CD4-positive, alpha-beta T cell (primary cell): Measurements from ENCODE around the gene PTPRE. TPM values are rescaled to one million over a fixed set of nuclear protein-coding genes. Genes with fewer than 3 reads are reported as not detected.

Source experiments
- ATAC-seq: fragments of 200-7000 bp; cut with Tn5 transposase; one replicate; pipeline ENCODE4 v1.10.0; 2022; ENCODE audit warnings: mild to moderate bottlenecking; ENCODE audit not compliant: poor library complexity
- CTCF ChIA-PET: fragments of 350-600 bp; sonication (Branson Sonifier 250); formaldehyde crosslinking; loops from one replicate; lab custom pipeline; 2021; ENCODE audit warnings: antibody characterized with exemption, inconsistent platforms; lab: Charles Lee
- POLR2A ChIA-PET: fragments of 350-600 bp; sonication (Branson Sonifier 250); formaldehyde crosslinking; loops from one replicate; lab custom pipeline; 2021; ENCODE audit warnings: antibody characterized with exemption, inconsistent platforms; lab: Charles Lee
- DNase-seq, 14 experiments: peaks; one replicate each; pipeline ENCODE4 v3.0.0-alpha.2; 2013 to 2020; ENCODE audit warnings: mixed read lengths in 2 of 14
- H3K27ac ChIP-seq, 2 donors: one replicate each; pipeline versions ENCODE4 v1.5.1 to v1.7.0; 2013; ENCODE audit warnings: low read length in 2 of 2, low read depth in 1 of 2, mild to moderate bottlenecking in 1 of 2
- H3K27me3 ChIP-seq, 2 experiments: 1 replicate in 1 of 2; 2 replicates in 1 of 2; pipeline versions ENCODE4 v1.6.1 to v1.7.0; 2013; ENCODE audit warnings: low read length in 2 of 2, control low read depth in 1 of 2, mild to moderate bottlenecking in 1 of 2, moderate library complexity in 1 of 2; ENCODE audit not compliant: insufficient read depth in 2 of 2, control insufficient read depth in 1 of 2
- H3K36me3 ChIP-seq: one replicate; pipeline ENCODE4 v1.6.1; 2013; ENCODE audit warnings: low read length, control low read depth; ENCODE audit not compliant: insufficient read depth
- H3K4me1 ChIP-seq: one replicate; pipeline ENCODE4 v1.6.1; 2013; ENCODE audit warnings: low read length, control low read depth; ENCODE audit not compliant: insufficient read depth
- H3K4me3 ChIP-seq: one replicate; pipeline ENCODE4 v1.5.1; 2013; ENCODE audit warnings: mild to moderate bottlenecking, low read length, moderate library complexity
- H3K9me3 ChIP-seq, 2 experiments: 1 replicate in 1 of 2; 2 replicates in 1 of 2; pipeline versions ENCODE4 v1.6.1 to v1.7.0; 2013; ENCODE audit warnings: low read length in 2 of 2, mild to moderate bottlenecking in 2 of 2, control low read depth in 1 of 2, moderate library complexity in 1 of 2; ENCODE audit not compliant: control insufficient read depth in 1 of 2, insufficient read depth in 1 of 2
- H3K27ac Mint-ChIP-seq: one replicate; pipeline ENCODE4 v1.8.0; 2020; ENCODE audit warnings: mixed read lengths
- H3K27me3 Mint-ChIP-seq: one replicate; pipeline ENCODE4 v1.8.0; 2021; ENCODE audit warnings: mixed read lengths
- H3K36me3 Mint-ChIP-seq: one replicate; pipeline ENCODE4 v1.8.0; 2021; ENCODE audit warnings: low read depth, mixed read lengths
- H3K4me1 Mint-ChIP-seq: one replicate; pipeline ENCODE4 v1.8.0; 2021; ENCODE audit warnings: low read depth, mixed read lengths
- H3K4me3 Mint-ChIP-seq: one replicate; pipeline ENCODE4 v1.8.0; 2020; ENCODE audit warnings: mild to moderate bottlenecking, mixed read lengths
- H3K9me3 Mint-ChIP-seq: one replicate; pipeline ENCODE4 v1.8.0; 2020; ENCODE audit warnings: mixed read lengths
- CTCF ChIP-seq: fragments of 200-600 bp; IDR thresholded peaks from one replicate; pipeline ENCODE4 v1.8.0; 2022; ENCODE audit warnings: antibody characterized with exemption, mild to moderate bottlenecking
- intact Hi-C, 2 experiments: fragments of 100-400 bp; cut with DNase I in 1 of 2; cut with micrococcal nuclease in 1 of 2; formaldehyde crosslinking; loops; one replicate each; pipeline versions ENCODE4 v1.15.1 to v1.9.0; 2023 to 2025; cut with DNase I, micrococcal nuclease
- total RNA-seq, 174 experiments: library from RNA in 2 of 174; stranded (reverse) in 2 of 174; gene quantifications; one replicate each; pipeline ENCODE4 v1.2.3 and lab custom pipeline; 2021 to 2026

PTPRE gene
- total RNA-seq, 2 experiments from 2014 or later, result 47.6 to 55.1 TPM

- intact Hi-C loops, result no loop called here
These were observed 43.6 kb upstream of the PTPRE start for GRCh38 chr10:127863231-127863825.

GRCh38 chr10:127866276-127867013, 40.5 kb upstream of the PTPRE start:
- Histone ChIP-seq H3K4me1 (no peaks in the 10 kb centered on the region), H3K4me3 (no peak overlapping the region), H3K36me3 (no peaks in the 10 kb centered on the region), H3K27ac (no peak overlapping the region), H3K9me3 (peaks cover 0 to 13% of the 10 kb centered on the region in 2 experiments), H3K27me3 (peaks cover 7 to 13% of the 10 kb centered on the region in 2 experiments)
- H3K27ac Mint-ChIP-seq, result no peak overlapping the region
- no peaks in the 10 kb centered on the region for H3K4me1 Mint-ChIP-seq
- POLR2A ChIA-PET, result no interaction called here
- DNase-seq (no peak), ATAC-seq (no peak)
- no peak for TF ChIP-seq CTCF
- no peaks in the 10 kb centered on the region for H3K36me3 Mint-ChIP-seq
- no peak overlapping the region for H3K4me3 Mint-ChIP-seq
- intact Hi-C loops, result no loop called here
- CTCF ChIA-PET, result no interaction called here
- H3K27me3 Mint-ChIP-seq, result peaks cover 27% of the 10 kb centered on the region
- no peaks in the 10 kb centered on the region for H3K9me3 Mint-ChIP-seq

More at GRCh38 chr10:127863231-127863825, 43.6 kb upstream of the PTPRE start:
- H3K9me3 ChIP-seq, result no peaks in the 10 kb centered on the region
- H3K4me3 Mint-ChIP-seq, result no peak overlapping the region
- H3K27ac ChIP-seq, result no peak overlapping the region
- no peaks in the 10 kb centered on the region for H3K4me1 Mint-ChIP-seq
- no peaks in the 10 kb centered on the region for H3K9me3 Mint-ChIP-seq
- ChIA-PET CTCF (no interaction called here), POLR2A (no interaction called here)
- no peak for TF ChIP-seq CTCF
- no peaks in the 10 kb centered on the region for H3K36me3 ChIP-seq
- ATAC-seq (no peak), DNase-seq (no peak)
- H3K36me3 Mint-ChIP-seq, result no peaks in the 10 kb centered on the region
- H3K27me3 ChIP-seq, result peaks cover 0 to 8% of the 10 kb centered on the region in 2 experiments
- H3K4me3 ChIP-seq, result no peak overlapping the region
- H3K27me3 Mint-ChIP-seq, result peaks cover 12% of the 10 kb centered on the region
- no peaks in the 10 kb centered on the region for H3K4me1 ChIP-seq
- H3K27ac Mint-ChIP-seq, result no peak overlapping the region

- ATAC-seq, result no peak
These were observed 39.1 kb upstream of the PTPRE start for GRCh38 chr10:127867805-127868204.

More at GRCh38 chr10:127867805-127868204, 39.1 kb upstream of the PTPRE start:
- no peak overlapping the region for H3K27ac ChIP-seq
- no peak for TF ChIP-seq CTCF
- Mint-ChIP-seq H3K4me3 (no peak overlapping the region), H3K4me1 (no peaks in the 10 kb centered on the region), H3K27me3 (peaks cover 36% of the 10 kb centered on the region), H3K36me3 (no peaks in the 10 kb centered on the region), H3K27ac (no peak overlapping the region), H3K9me3 (no peaks in the 10 kb centered on the region)
- H3K9me3 ChIP-seq, result peaks cover 7 to 13% of the 10 kb centered on the region in 2 experiments
- DNase-seq, result no peak
- ChIA-PET CTCF (no interaction called here), POLR2A (no interaction called here)
- no peaks in the 10 kb centered on the region for H3K36me3 ChIP-seq
- peaks cover 10 to 17% of the 10 kb centered on the region in 2 experiments for H3K27me3 ChIP-seq
- no peaks in the 10 kb centered on the region for H3K4me1 ChIP-seq
- no peak overlapping the region for H3K4me3 ChIP-seq
- intact Hi-C loops, result no loop called here
